Activated B cell treated with CpG ODN at 0.5 μM for 24 hours (primary cell): Measurements from ENCODE around the gene ITGA11. TPM values are rescaled to one million over a fixed set of nuclear protein-coding genes. Genes with fewer than 3 reads are reported as not detected.

Experiments used
- ATAC-seq: fragments of 200-7000 bp; cut with Tn5 transposase; one replicate; pipeline ENCODE4 v1.10.0; 2021; ENCODE audit warnings: low read depth, mild to moderate bottlenecking, moderate library complexity
- CTCF ChIA-PET: fragments of 350-600 bp; sonication (Branson Sonifier 250); formaldehyde crosslinking; loops from one replicate; lab custom pipeline; 2021; ENCODE audit warnings: antibody characterized with exemption; lab: Charles Lee
- POLR2A ChIA-PET: fragments of 350-600 bp; sonication (Branson Sonifier 250); formaldehyde crosslinking; loops from one replicate; lab custom pipeline; 2021; ENCODE audit warnings: antibody characterized with exemption; lab: Charles Lee
- DNase-seq: peaks from one replicate; pipeline ENCODE4 v3.0.0; 2022
- H3K27ac Mint-ChIP-seq: one replicate; pipeline ENCODE4 v1.8.0; 2020; ENCODE audit warnings: mixed read lengths
- H3K27me3 Mint-ChIP-seq: one replicate; pipeline ENCODE4 v1.8.0; 2021; ENCODE audit warnings: mixed read lengths
- H3K36me3 Mint-ChIP-seq: one replicate; pipeline ENCODE4 v1.8.0; 2021; ENCODE audit warnings: low read depth, mixed read lengths
- H3K4me1 Mint-ChIP-seq: one replicate; pipeline ENCODE4 v1.8.0; 2021; ENCODE audit warnings: mixed read lengths
- H3K4me3 Mint-ChIP-seq: one replicate; pipeline ENCODE4 v1.8.0; 2020; ENCODE audit warnings: mild to moderate bottlenecking, mixed read lengths
- H3K9me3 Mint-ChIP-seq: one replicate; pipeline ENCODE4 v1.8.0; 2020; ENCODE audit warnings: mixed read lengths
- intact Hi-C: fragments of 100-400 bp; cut with micrococcal nuclease; formaldehyde crosslinking; loops from one replicate; pipeline ENCODE4 v1.15.1; 2024
- total RNA-seq: library from RNA; stranded (reverse); gene quantifications from 2 replicates; pipeline ENCODE4 v1.2.3, GENCODE V29; 2022
- TF ChIP-seq, protein P1 (sequence below): fragments of 200-600 bp; IDR thresholded peaks from one replicate; pipeline ENCODE4 v1.8.0; 2022; ENCODE audit warnings: antibody characterized with exemption, mild to moderate bottlenecking

The ITGA11 gene
- total RNA-seq, 1 donor from 2014 or later = not detected

DNA sequence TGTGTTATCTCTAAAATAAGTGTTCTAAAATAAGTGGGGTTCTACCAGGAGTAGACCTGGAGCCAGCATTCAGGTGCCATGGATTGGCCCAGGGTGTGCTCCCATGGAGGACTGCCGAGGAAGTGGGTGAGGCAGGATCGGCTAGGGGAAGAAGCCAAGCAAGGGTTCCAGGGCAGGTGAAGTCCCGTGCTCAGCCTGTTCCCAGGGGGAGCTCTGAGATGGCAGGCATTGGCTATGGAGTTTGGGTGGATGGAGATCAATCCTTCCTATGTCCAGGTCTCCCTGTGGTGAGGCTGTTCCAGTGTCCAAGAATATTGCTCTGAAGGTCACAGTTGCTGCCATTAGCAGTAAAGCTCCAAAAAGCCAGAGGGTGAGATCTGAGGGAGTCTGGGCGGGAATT, 46.9 kb upstream of the ITGA11 start:
- DNase-seq = no peak
- Mint-ChIP-seq H3K9me3 (no peaks in the 10 kb centered on the region), H3K4me3 (no peak overlapping the region), H3K36me3 (no peaks in the 10 kb centered on the region), H3K27me3 (peaks cover 24% of the 10 kb centered on the region), H3K27ac (no peak overlapping the region), H3K4me1 (no peaks in the 10 kb centered on the region)
- ATAC-seq = no peak
- TF ChIP-seq, protein P1, sequence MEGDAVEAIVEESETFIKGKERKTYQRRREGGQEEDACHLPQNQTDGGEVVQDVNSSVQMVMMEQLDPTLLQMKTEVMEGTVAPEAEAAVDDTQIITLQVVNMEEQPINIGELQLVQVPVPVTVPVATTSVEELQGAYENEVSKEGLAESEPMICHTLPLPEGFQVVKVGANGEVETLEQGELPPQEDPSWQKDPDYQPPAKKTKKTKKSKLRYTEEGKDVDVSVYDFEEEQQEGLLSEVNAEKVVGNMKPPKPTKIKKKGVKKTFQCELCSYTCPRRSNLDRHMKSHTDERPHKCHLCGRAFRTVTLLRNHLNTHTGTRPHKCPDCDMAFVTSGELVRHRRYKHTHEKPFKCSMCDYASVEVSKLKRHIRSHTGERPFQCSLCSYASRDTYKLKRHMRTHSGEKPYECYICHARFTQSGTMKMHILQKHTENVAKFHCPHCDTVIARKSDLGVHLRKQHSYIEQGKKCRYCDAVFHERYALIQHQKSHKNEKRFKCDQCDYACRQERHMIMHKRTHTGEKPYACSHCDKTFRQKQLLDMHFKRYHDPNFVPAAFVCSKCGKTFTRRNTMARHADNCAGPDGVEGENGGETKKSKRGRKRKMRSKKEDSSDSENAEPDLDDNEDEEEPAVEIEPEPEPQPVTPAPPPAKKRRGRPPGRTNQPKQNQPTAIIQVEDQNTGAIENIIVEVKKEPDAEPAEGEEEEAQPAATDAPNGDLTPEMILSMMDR = no peak
- ChIA-PET POLR2A (no interaction called here), CTCF (no interaction called here)
- intact Hi-C loops = no loop called here

DNA sequence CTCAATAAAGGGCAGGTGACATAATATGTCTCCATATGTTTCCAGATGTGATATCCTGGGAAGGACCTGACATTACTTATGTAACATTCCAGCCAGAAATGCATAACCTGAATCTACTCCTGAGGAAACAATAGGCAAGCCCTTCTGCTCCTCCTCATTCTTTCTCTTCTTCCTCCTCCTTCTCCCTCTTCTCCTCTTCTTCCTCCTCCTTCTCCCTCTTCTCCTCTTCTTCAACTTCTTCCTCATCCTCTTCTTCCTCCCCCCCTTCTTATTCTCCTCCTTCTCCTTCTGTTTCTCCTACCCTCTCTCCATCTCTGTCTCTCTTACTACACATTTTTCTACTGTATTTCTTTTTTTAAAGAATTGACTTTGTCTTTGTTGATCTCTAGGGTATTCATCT, 43.5 kb upstream of the ITGA11 start:
- DNase-seq = no peak
- no peak for ATAC-seq
- ChIA-PET POLR2A (no interaction called here), CTCF (no interaction called here)
- peaks cover 11% of the 10 kb centered on the region for H3K27me3 Mint-ChIP-seq
- TF ChIP-seq, protein P1 = no peak
- no peaks in the 10 kb centered on the region for H3K4me1 Mint-ChIP-seq
- intact Hi-C loops = no loop called here
- no peaks in the 10 kb centered on the region for H3K36me3 Mint-ChIP-seq
- H3K27ac Mint-ChIP-seq = no peak overlapping the region
- H3K9me3 Mint-ChIP-seq = no peaks in the 10 kb centered on the region
- no peak overlapping the region for H3K4me3 Mint-ChIP-seq

DNA sequence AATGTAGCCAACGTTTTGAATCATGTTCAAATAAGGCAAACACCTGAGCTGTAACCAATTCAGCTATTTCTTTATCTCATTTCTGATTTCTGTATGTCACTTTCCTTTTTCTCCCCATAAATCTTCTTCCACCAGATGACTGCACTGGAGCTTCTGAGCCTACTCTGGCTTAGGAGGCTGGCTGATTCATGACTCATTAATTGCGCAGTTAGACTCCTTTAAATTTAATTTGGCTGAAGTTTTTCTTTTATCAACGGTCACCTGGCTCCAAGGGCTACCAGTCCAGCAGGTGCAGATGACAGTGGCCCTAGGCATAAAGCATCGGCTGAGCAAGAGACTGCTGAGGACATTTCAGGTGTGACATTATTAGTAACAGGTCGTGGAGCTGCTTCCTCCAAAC, 39.6 kb upstream of the ITGA11 start:
- no peaks in the 10 kb centered on the region for H3K36me3 Mint-ChIP-seq
- ATAC-seq (no peak), DNase-seq (no peak)
- no peak overlapping the region for H3K4me3 Mint-ChIP-seq
- H3K27ac Mint-ChIP-seq = no peak overlapping the region
- H3K9me3 Mint-ChIP-seq = no peaks in the 10 kb centered on the region
- POLR2A ChIA-PET = no interaction called here
- CTCF ChIA-PET = no interaction called here
- H3K4me1 Mint-ChIP-seq = no peaks in the 10 kb centered on the region
- intact Hi-C loops = no loop called here
- TF ChIP-seq, protein P1 = no peak
- H3K27me3 Mint-ChIP-seq = peaks cover 2% of the 10 kb centered on the region

DNA sequence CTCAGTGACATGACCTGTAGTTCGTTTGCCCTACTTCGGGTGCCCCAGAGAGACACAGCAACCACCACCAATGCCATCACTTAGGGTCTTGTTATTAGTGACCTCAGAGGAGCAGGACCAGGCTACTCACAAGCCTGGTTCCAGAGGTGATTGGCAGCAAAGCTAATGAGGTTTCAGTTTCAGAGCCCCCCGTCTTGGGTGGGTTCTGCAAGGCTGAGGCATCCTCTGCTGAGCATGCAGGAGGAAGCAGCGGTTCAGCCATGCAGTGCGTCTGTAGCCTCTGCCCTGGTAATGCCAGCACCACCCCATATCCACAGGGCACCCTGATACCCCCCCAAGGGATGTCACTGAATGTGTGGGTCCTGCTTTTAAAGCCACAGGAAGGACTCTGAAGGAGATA, 39.0 kb upstream of the ITGA11 start:
- POLR2A ChIA-PET = no interaction called here
- H3K4me3 Mint-ChIP-seq = no peak overlapping the region
- DNase-seq = no peak
- no peak for ATAC-seq
- intact Hi-C loops = no loop called here
- H3K27me3 Mint-ChIP-seq = peaks cover 2% of the 10 kb centered on the region
- no peak overlapping the region for H3K27ac Mint-ChIP-seq
- no peaks in the 10 kb centered on the region for H3K4me1 Mint-ChIP-seq
- TF ChIP-seq, protein P1 = no peak
- H3K36me3 Mint-ChIP-seq = no peaks in the 10 kb centered on the region
- CTCF ChIA-PET = no interaction called here
- H3K9me3 Mint-ChIP-seq = no peaks in the 10 kb centered on the region

DNA sequence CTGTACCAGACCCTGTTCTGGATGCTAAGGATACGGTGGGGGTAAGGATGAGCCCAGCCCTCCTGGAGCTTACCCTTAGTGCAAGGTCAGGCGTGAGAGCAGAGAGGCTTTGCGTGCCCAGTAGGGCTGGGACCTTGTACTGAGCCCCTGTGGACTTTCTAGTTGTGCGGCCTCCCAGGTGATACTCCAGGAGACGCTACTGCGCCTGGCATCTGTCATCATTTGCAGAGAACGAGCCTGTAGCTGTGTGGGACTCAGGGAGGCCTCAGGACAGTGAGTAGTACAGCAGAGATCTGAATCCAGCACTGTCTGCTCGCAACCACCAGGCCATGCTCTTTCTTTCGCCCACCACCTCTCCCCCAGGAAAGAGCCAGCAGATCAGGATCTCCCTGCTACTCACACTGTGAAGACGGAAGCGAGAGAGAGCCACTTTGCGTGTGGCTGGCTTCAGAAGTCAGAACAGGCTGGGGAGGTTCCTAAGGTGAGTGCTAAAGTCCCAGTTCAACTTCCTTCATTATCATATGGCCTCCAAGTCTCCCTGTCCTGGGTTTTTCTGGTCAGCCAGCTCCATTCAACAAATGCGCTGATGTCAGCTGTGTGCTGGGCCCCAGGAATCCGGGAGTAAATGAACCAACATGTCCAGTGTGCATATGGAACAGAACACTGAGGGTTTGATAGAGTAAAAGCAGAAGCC, 38.2 kb upstream of the ITGA11 start:
- H3K27me3 Mint-ChIP-seq = peaks cover 2% of the 10 kb centered on the region
- no peaks in the 10 kb centered on the region for H3K36me3 Mint-ChIP-seq
- H3K4me1 Mint-ChIP-seq = no peaks in the 10 kb centered on the region
- CTCF ChIA-PET = no interaction called here
- TF ChIP-seq, protein P1 = no peak
- POLR2A ChIA-PET = no interaction called here
- ATAC-seq (no peak), DNase-seq (no peak)
- H3K9me3 Mint-ChIP-seq = no peaks in the 10 kb centered on the region
- intact Hi-C loops = no loop called here
- no peak overlapping the region for H3K27ac Mint-ChIP-seq
- H3K4me3 Mint-ChIP-seq = no peak overlapping the region
